Measurements from ENCODE around the gene RYR1.

DNA sequence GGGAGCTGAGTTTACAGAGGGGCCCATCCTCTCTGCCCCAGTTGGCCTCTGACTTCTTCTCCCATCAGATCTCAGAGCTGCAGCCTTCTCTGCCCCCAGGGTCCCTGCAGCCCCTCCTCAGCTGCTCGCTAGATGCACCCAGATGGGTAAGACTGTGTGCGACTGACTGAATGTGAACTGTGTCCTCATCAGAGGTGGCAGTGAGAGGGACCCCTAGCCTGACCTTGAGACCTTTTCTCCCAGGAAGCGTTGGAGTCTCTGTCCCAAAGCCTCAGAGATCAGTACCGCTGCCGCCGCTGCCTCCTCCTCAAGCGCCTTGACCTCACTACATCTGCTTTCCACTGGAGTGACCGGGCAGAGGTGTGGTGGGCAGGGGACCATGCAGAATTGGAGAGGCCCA, 28.2 kb upstream of the RYR1 start:
- TF ChIP-seq CTCF (IDR thresholded peaks at IDR 0.05) (no peak), RAD21 (IDR thresholded peaks at IDR 0.05; ENCODE audit: low read length) (no peak), FOXM1 (IDR thresholded peaks at IDR 0.05; ENCODE audit: low read depth) (no peak), SMC3 (IDR thresholded peaks at IDR 0.05; ENCODE audit: low read depth, low read length) (no peak), TAF1 (IDR thresholded peaks at IDR 0.05; ENCODE audit: borderline replicate concordance, low read depth, low read length) (no peak), RFX5 (IDR thresholded peaks at IDR 0.05; ENCODE audit: low read length) (no peak), EP300 (IDR thresholded peaks at IDR 0.05; ENCODE audit: borderline replicate concordance in 1 of 2, low read depth in 1 of 2, low read length in 1 of 2) (no peak), MXI1 (IDR thresholded peaks at IDR 0.05; ENCODE audit: low read depth, low read length) (no peak), RCOR1 (IDR thresholded peaks at IDR 0.05; ENCODE audit: low read length) (no peak), NFIC (IDR thresholded peaks at IDR 0.05; ENCODE audit: borderline replicate concordance) (no peak), JUND (IDR thresholded peaks at IDR 0.05) (no peak), FOSL2 (IDR thresholded peaks at IDR 0.05; ENCODE audit: borderline replicate concordance, low read depth) (no peak), PBX3 (IDR thresholded peaks at IDR 0.05) (no peak)
- TF ChIP-seq, protein P1, sequence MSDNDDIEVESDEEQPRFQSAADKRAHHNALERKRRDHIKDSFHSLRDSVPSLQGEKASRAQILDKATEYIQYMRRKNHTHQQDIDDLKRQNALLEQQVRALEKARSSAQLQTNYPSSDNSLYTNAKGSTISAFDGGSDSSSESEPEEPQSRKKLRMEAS (IDR thresholded peaks at IDR 0.05; ENCODE audit: low read depth): no peak

All from SK-N-SH (cell line).